B cell (primary cell): ENCODE results near the gene VEGFA. TPM values are rescaled to one million over a fixed set of nuclear protein-coding genes. Genes with fewer than 3 reads are reported as not detected.

Experiments
- ATAC-seq: fragments of 200-7000 bp; cut with Tn5 transposase; one replicate; pipeline ENCODE4 v1.10.0; 2021; ENCODE audit warnings: low read depth, mild to moderate bottlenecking, moderate number of reproducible peaks, moderate library complexity
- CTCF ChIA-PET: fragments of 350-600 bp; sonication (Branson Sonifier 250); formaldehyde crosslinking; loops from one replicate; lab custom pipeline; 2021; ENCODE audit warnings: antibody characterized with exemption, inconsistent platforms; lab: Charles Lee
- POLR2A ChIA-PET: fragments of 350-600 bp; sonication (Branson Sonifier 250); formaldehyde crosslinking; loops from one replicate; lab custom pipeline; 2021; ENCODE audit warnings: antibody characterized with exemption; lab: Charles Lee
- DNase-seq: peaks from one replicate; pipeline ENCODE4 v3.0.0; 2013
- H2AFZ ChIP-seq: 2 replicates; pipeline ENCODE4 v1.6.1; 2012; ENCODE audit warnings: mild to moderate bottlenecking, low read depth, low read length; ENCODE audit not compliant: insufficient read depth, poor library complexity, severe bottlenecking
- H3K27ac ChIP-seq, 2 donors: 1 replicate in 1 of 2; 2 replicates in 1 of 2; pipeline ENCODE4 v1.5.1; 2012 to 2013; ENCODE audit warnings: low read length in 2 of 2, mild to moderate bottlenecking in 2 of 2, moderate library complexity in 1 of 2
- H3K27me3 ChIP-seq, 4 experiments: fragments of 200-600 bp in 1 of 4; sonication (generic) in 1 of 4; replicated peaks in 1 of 4; 1 replicate in 2 of 4; 2 replicates in 2 of 4; pipeline versions ENCODE4 v1.6.1 to v1.7.0; 2013 to 2016; ENCODE audit warnings: low read length in 3 of 4, mild to moderate bottlenecking in 2 of 4, mixed read lengths in 1 of 4, moderate library complexity in 1 of 4; ENCODE audit not compliant: insufficient read depth in 4 of 4, control insufficient read depth in 3 of 4; ENCODE audit errors: control extremely low read depth in 1 of 4
- H3K36me3 ChIP-seq, 2 experiments: replicated peaks in 1 of 2; 1 replicate in 1 of 2; 2 replicates in 1 of 2; pipeline versions ENCODE4 v1.6.1 to v1.7.1; 2013; ENCODE audit warnings: low read length in 1 of 2; ENCODE audit not compliant: insufficient read depth in 2 of 2, control insufficient read depth in 1 of 2; ENCODE audit errors: control extremely low read depth in 1 of 2, extremely low read depth in 1 of 2
- H3K4me1 ChIP-seq, 2 donors: fragments of 200-600 bp in 1 of 2; sonication (generic) in 1 of 2; 1 replicate in 1 of 2; 2 replicates in 1 of 2; pipeline versions ENCODE4 v1.5.1 to v1.6.1; 2013 to 2017; ENCODE audit warnings: low read length in 2 of 2; ENCODE audit not compliant: control insufficient read depth in 2 of 2, insufficient read depth in 2 of 2
- H3K4me2 ChIP-seq: replicated peaks from 2 replicates; pipeline ENCODE3; 2012; ENCODE audit warnings: mild to moderate bottlenecking, low read depth, low read length; ENCODE audit not compliant: poor library complexity, severe bottlenecking
- H3K4me3 ChIP-seq, 5 experiments: fragments of 200-600 bp in 1 of 5; sonication (generic) in 1 of 5; 1 replicate in 3 of 5; 2 replicates in 2 of 5; pipeline versions ENCODE4 v1.5.1 to v1.7.0; 2011 to 2016; ENCODE audit warnings: low read length in 4 of 5, mild to moderate bottlenecking in 4 of 5, low read depth in 2 of 5, control low read depth in 1 of 5, moderate library complexity in 1 of 5; ENCODE audit not compliant: insufficient read depth in 1 of 5; ENCODE audit errors: control extremely low read depth in 1 of 5, extremely low read depth in 1 of 5
- H3K79me2 ChIP-seq: fragments of 200-600 bp; sonication (generic); one replicate; pipeline ENCODE4 v1.6.0; 2016; ENCODE audit warnings: low read length; ENCODE audit not compliant: control insufficient read depth, insufficient read depth
- H3K9ac ChIP-seq: fragments of 200-600 bp; sonication (generic); 2 replicates; pipeline ENCODE4 v1.6.1; 2017; ENCODE audit warnings: mild to moderate bottlenecking, low read length, moderate library complexity
- H3K9me3 ChIP-seq, 3 donors: one replicate each; pipeline versions ENCODE4 v1.6.1 to v1.7.1; 2013; ENCODE audit warnings: low read length in 2 of 3; ENCODE audit not compliant: control insufficient read depth in 2 of 3, insufficient read depth in 1 of 3; ENCODE audit errors: control extremely low read depth in 1 of 3
- H4K20me1 ChIP-seq: 2 replicates; pipeline ENCODE4 v1.6.0; 2012; ENCODE audit warnings: mild to moderate bottlenecking, low read length; ENCODE audit not compliant: insufficient read depth, control insufficient read depth, poor library complexity, severe bottlenecking
- H3K27ac Mint-ChIP-seq: one replicate; pipeline ENCODE4 v1.8.0; 2021; ENCODE audit warnings: mixed read lengths
- H3K27me3 Mint-ChIP-seq: one replicate; pipeline ENCODE4 v1.8.0; 2021; ENCODE audit warnings: mixed read lengths
- H3K4me1 Mint-ChIP-seq: one replicate; pipeline ENCODE4 v1.8.0; 2021; ENCODE audit warnings: mixed read lengths
- H3K4me3 Mint-ChIP-seq: one replicate; pipeline ENCODE4 v1.8.0; 2021; ENCODE audit warnings: mixed read lengths
- H3K9me3 Mint-ChIP-seq: one replicate; pipeline ENCODE4 v1.8.0; 2022; ENCODE audit warnings: mixed read lengths; ENCODE audit not compliant: insufficient read depth
- EZH2 ChIP-seq: IDR thresholded peaks from 2 replicates; pipeline ENCODE4 v1.6.1; 2012; ENCODE audit warnings: borderline replicate concordance, low read depth, mild to moderate bottlenecking, moderate library complexity, low read length; ENCODE audit not compliant: insufficient read depth, poor library complexity, severe bottlenecking
- WGBS: methylation state at CpG from one replicate; pipeline ENCODE4 v1.1.5; 2013; ENCODE audit warnings: missing lambda C conversion rate; ENCODE audit not compliant: insufficient coverage; 5-methylcytosine and 5-hydroxymethylcytosine counted together
- intact Hi-C: fragments of 100-400 bp; cut with micrococcal nuclease; formaldehyde crosslinking; loops from one replicate; pipeline ENCODE4 v1.10.0; 2022
- polyA plus RNA-seq: library from polyadenylated mRNA; depleted of rRNA; stranded (reverse); fragments of >200 nt; gene quantifications from 2 replicates; pipeline ENCODE4 v1.2.3, GENCODE V29; 2012
- total RNA-seq, 2 donors: library from RNA; stranded (reverse); fragments of 120-200 nt in 1 of 2; gene quantifications; 1 replicate in 1 of 2; 2 replicates in 1 of 2; pipeline versions ENCODE4 v1.2.3 to v1.2.4, GENCODE V29; 2013 to 2022
- TF ChIP-seq, protein P1 (sequence below): fragments of 200-600 bp; IDR thresholded peaks from one replicate; pipeline ENCODE4 v1.8.0; 2022; ENCODE audit warnings: antibody characterized with exemption, mild to moderate bottlenecking

The VEGFA gene
- total and polyA plus RNA-seq, 2 donors (not counting 1 experiment from before 2014, with no cell fraction given) = 3.9 to 6.4 TPM

DNA sequence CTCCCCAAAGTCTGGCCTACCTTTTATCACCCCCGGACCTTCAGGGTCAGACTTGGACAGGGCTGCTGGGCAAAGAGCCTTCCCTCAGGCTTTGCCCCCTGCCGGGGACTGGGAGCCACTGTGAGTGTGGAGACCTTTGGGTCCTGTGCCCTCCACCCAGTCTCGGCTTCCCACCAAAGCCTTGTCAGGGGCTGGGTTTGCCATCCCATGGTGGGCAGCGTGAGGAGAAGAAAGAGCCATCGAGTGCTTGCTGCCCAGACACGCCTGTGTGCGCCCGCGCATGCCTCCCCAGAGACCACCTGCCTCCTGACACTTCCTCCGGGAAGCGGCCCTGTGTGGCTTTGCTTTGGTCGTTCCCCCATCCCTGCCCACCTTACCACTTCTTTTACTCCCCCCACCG, 10.3 kb downstream of the VEGFA start:
- H3K4me3 Mint-ChIP-seq = no peak overlapping the region
- POLR2A ChIA-PET = no interaction called here
- Histone ChIP-seq H3K4me3 (no peak overlapping the region), H2AFZ (no peak overlapping the region), H3K4me1 (peaks cover 10% of the 10 kb centered on the region in 2 donors), H3K27me3 (no peaks in the 10 kb centered on the region), H3K27ac (no peak overlapping the region), H4K20me1 (no peaks in the 10 kb centered on the region), H3K79me2 (no peaks in the 10 kb centered on the region), H3K4me2 (no peak overlapping the region), H3K36me3 (no peaks in the 10 kb centered on the region), H3K9me3 (no peaks in the 10 kb centered on the region), H3K9ac (no peak overlapping the region)
- intact Hi-C loops = no loop called here
- WGBS = 89% methylated on average over 7 of the region's 13 CpGs
- peaks cover 13% of the 10 kb centered on the region for H3K4me1 Mint-ChIP-seq
- TF ChIP-seq, protein P1, sequence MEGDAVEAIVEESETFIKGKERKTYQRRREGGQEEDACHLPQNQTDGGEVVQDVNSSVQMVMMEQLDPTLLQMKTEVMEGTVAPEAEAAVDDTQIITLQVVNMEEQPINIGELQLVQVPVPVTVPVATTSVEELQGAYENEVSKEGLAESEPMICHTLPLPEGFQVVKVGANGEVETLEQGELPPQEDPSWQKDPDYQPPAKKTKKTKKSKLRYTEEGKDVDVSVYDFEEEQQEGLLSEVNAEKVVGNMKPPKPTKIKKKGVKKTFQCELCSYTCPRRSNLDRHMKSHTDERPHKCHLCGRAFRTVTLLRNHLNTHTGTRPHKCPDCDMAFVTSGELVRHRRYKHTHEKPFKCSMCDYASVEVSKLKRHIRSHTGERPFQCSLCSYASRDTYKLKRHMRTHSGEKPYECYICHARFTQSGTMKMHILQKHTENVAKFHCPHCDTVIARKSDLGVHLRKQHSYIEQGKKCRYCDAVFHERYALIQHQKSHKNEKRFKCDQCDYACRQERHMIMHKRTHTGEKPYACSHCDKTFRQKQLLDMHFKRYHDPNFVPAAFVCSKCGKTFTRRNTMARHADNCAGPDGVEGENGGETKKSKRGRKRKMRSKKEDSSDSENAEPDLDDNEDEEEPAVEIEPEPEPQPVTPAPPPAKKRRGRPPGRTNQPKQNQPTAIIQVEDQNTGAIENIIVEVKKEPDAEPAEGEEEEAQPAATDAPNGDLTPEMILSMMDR = no peak
- no peak for TF ChIP-seq EZH2
- no peaks in the 10 kb centered on the region for H3K9me3 Mint-ChIP-seq
- CTCF ChIA-PET = interaction anchor here (1.6 kb wide), 1 partner anchor 11 kb away, joined by 4 read pairs; no protein-coding TSS in a partner anchor
- DNase-seq (no peak), ATAC-seq (no peak)
- peaks cover 3% of the 10 kb centered on the region for H3K27me3 Mint-ChIP-seq
- H3K27ac Mint-ChIP-seq = no peak overlapping the region

DNA sequence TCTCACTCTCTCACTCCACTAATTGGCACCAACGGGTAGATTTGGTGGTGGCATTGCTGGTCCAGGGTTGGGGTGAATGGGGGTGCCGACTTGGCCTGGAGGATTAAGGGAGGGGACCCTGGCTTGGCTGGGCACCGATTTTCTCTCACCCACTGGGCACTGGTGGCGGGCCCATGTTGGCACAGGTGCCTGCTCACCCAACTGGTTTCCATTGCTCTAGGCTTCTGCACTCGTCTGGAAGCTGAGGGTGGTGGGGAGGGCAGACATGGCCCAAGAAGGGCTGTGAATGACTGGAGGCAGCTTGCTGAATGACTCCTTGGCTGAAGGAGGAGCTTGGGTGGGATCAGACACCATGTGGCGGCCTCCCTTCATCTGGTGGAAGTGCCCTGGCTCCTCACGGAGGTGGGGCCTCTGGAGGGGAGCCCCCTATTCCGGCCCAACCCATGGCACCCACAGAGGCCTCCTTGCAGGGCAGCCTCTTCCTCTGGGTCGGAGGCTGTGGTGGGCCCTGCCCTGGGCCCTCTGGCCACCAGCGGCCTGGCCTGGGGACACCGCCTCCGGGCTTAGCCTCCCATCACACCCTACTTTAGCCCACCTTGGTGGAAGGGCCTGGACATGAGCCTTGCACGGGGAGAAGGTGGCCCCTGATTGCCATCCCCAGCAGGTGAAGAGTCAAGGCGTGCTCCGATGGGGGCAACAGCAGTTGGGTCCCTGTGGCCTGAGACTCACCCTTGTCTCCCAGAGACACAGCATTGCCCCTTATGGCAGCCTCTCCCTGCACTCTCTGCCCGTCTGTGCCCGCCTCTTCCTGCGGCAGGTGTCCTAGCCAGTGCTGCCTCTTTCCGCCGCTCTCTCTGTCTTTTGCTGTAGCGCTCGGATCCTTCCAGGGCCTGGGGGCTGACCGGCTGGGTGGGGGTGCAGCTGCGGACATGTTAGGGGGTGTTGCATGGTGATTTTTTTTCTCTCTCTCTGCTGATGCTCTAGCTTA, 11.2 kb downstream of the VEGFA start:
- Histone ChIP-seq H3K9ac (no peak overlapping the region), H4K20me1 (no peaks in the 10 kb centered on the region), H3K27me3 (no peaks in the 10 kb centered on the region)

More for the DNA sequence above, 11.2 kb downstream of the VEGFA start:
- Mint-ChIP-seq H3K27me3 (no peaks in the 10 kb centered on the region), H3K4me1 (peaks cover 5% of the 10 kb centered on the region), H3K4me3 (no peak overlapping the region), H3K27ac (no peak overlapping the region), H3K9me3 (no peaks in the 10 kb centered on the region)
- H3K4me2 ChIP-seq = no peak overlapping the region
- TF ChIP-seq EZH2 = no peak
- TF ChIP-seq, protein P1 = no peak
- intact Hi-C loops = no loop called here
- H3K4me3 ChIP-seq = no peak overlapping the region
- H3K79me2 ChIP-seq = no peaks in the 10 kb centered on the region
- H3K27ac ChIP-seq = no peak overlapping the region
- CTCF ChIA-PET = interaction anchor here (1.6 kb wide), 1 partner anchor 12 kb away, joined by 4 read pairs; no protein-coding TSS in a partner anchor
- H3K36me3 ChIP-seq = no peaks in the 10 kb centered on the region
- no peaks in the 10 kb centered on the region for H3K9me3 ChIP-seq
- no peak overlapping the region for H2AFZ ChIP-seq
- ATAC-seq = no peak
- no peak for DNase-seq
- H3K4me1 ChIP-seq = peaks cover 2 to 6% of the 10 kb centered on the region in 2 donors
- 90% methylated on average over 23 of the region's 24 CpGs for WGBS
- POLR2A ChIA-PET = no interaction called here
